Dendritic cell treated with granulocyte-macrophage colony-stimulating factor and Interleukin-4, amounts not matched to agents 40 ng/mL and 50 ng/mL, for 4 days (primary cell): ENCODE results near the gene SERPINB7.

Experiments
- H3K27ac Mint-ChIP-seq: one replicate; pipeline ENCODE4 v1.8.0; 2022; ENCODE audit warnings: mild to moderate bottlenecking, mixed read lengths
- H3K27me3 Mint-ChIP-seq: one replicate; pipeline ENCODE4 v1.8.0; 2022; ENCODE audit warnings: mild to moderate bottlenecking, mixed read lengths
- H3K36me3 Mint-ChIP-seq: one replicate; pipeline ENCODE4 v1.8.0; 2022; ENCODE audit warnings: low read depth, mixed read lengths
- H3K4me1 Mint-ChIP-seq: one replicate; pipeline ENCODE4 v1.8.0; 2022; ENCODE audit warnings: low read depth, mixed read lengths
- H3K4me3 Mint-ChIP-seq: one replicate; pipeline ENCODE4 v1.8.0; 2022; ENCODE audit warnings: mild to moderate bottlenecking, moderate library complexity, mixed read lengths
- H3K9me3 Mint-ChIP-seq: one replicate; pipeline ENCODE4 v1.8.0; 2022; ENCODE audit warnings: mixed read lengths
- intact Hi-C: fragments of 100-400 bp; cut with micrococcal nuclease; formaldehyde crosslinking; loops from one replicate; pipeline ENCODE4 v1.15.0; 2022

Gene SERPINB7

DNA sequence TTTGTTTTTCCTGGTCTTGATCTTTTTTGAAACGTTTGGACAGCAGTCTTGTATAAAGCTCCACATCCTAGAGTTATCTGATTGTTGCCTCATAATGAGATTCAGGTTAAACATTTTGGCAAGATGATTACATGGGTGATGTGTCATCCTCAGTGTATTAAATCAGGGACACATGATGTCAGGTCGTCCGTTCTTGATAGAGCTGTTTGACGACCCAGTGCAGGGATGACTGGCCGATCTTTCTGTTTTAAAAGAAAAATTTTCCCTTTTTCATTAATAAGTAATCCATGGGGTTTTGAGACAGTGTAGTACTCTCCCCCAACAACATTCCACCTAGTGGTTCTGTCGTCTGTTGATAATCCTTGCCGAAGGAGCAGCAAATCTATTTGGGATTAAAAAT lies 67.8 kb downstream of the SERPINB7 start:
- no peaks in the 10 kb centered on the region for H3K27me3 Mint-ChIP-seq
- no peaks in the 10 kb centered on the region for H3K36me3 Mint-ChIP-seq
- H3K9me3 Mint-ChIP-seq = no peaks in the 10 kb centered on the region
- H3K27ac Mint-ChIP-seq = no peak overlapping the region
- H3K4me1 Mint-ChIP-seq = no peaks in the 10 kb centered on the region
- no peak overlapping the region for H3K4me3 Mint-ChIP-seq
- intact Hi-C loops = no loop called here

DNA sequence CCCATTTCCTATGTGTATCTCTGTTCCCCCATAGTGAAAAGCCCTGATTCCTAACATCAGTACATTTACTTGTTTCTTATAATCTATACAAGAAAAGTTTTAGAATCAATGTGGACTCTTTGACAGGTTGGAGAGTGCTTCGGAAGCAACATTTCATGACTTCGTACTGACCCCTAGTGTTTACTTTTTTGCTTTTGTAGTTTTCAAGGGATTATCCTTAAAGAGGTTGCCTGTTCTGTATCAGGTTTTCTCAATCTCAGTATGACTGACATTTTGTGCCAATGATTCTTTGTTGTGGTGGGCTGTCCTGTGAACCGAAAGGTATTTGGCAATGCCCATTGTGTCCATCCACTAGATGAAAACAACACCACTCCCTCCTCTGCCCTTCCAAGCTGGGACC lies 69.0 kb downstream of the SERPINB7 start:
- Mint-ChIP-seq H3K4me3 (no peak overlapping the region), H3K4me1 (no peaks in the 10 kb centered on the region), H3K36me3 (no peaks in the 10 kb centered on the region), H3K27me3 (no peaks in the 10 kb centered on the region), H3K27ac (no peak overlapping the region), H3K9me3 (no peaks in the 10 kb centered on the region)
- intact Hi-C loops = loop anchor here (1.0 to 2.0 kb wide), 3 partner anchors 20 to 326 kb away; no protein-coding TSS in a partner anchor

DNA sequence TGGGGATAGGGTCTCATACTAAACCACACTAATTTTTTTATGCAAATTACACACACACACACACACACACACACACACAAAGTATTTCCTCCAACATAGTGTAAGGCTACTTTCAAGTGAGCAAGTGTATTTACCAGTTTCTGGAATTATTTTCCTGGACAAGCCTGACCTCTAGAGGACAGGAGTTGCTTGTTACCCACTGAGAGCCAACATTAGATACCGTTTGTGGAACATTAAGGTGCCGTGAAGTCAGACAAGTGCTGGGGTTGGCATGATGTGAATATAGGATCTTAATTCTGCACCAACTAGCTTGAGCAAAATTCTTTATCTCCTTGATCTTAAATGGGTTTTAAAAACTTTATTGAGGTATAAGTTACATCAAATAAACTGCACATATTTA lies 72.9 kb downstream of the SERPINB7 start:
- Mint-ChIP-seq H3K27me3 (no peaks in the 10 kb centered on the region), H3K4me3 (no peak overlapping the region), H3K36me3 (no peaks in the 10 kb centered on the region), H3K9me3 (no peaks in the 10 kb centered on the region), H3K4me1 (no peaks in the 10 kb centered on the region), H3K27ac (no peak overlapping the region)
- intact Hi-C loops = loop anchor here (5.0 kb wide), 1 partner anchor 271 kb away; no protein-coding TSS in a partner anchor

DNA sequence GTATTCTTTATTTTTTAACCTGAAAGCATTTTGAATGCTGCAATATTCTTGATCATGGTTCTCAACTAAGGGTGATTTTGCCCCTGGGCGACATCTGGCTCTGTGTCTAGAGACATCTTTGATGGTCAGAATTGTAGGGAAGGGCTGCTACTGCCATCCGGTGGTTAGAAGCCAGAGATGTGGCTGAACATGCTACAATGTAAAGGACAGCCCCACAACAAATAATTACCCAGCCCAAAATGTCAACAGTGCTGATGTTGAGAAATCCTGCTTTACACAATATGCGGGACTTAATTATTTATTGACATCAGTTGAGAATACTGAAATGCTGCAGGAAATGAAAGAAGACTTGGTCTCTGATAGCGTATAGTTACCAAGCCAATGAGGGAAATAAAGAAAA lies 74.8 kb downstream of the SERPINB7 start:
- intact Hi-C loops = no loop called here
- no peak overlapping the region for H3K27ac Mint-ChIP-seq

DNA sequence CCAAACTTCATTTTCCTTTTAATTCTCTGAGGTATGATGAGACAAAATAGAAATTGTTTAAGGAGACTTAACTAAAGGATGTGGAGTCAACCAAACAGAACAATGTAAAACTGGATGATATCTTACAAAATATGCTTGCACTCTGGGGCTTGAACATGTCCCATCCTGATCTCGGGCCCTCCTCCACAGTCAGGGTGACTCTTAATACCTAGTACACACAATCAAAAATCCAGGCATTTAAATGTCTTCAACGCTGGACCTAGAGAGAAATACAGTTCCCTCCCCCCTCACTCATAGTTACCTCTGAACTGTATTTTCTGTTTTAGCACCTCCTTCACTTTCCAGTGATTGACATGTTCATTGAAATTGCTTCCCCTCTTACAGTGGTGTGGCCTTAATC lies 75.4 kb downstream of the SERPINB7 start:
- Mint-ChIP-seq H3K27ac (no peak overlapping the region), H3K4me1 (no peaks in the 10 kb centered on the region), H3K27me3 (no peaks in the 10 kb centered on the region), H3K36me3 (no peaks in the 10 kb centered on the region), H3K9me3 (no peaks in the 10 kb centered on the region), H3K4me3 (no peak overlapping the region)
- intact Hi-C loops = no loop called here

More for the DNA sequence above, 74.8 kb downstream of the SERPINB7 start:
- no peaks in the 10 kb centered on the region for H3K9me3 Mint-ChIP-seq
- no peaks in the 10 kb centered on the region for H3K4me1 Mint-ChIP-seq
- no peak overlapping the region for H3K4me3 Mint-ChIP-seq
- H3K36me3 Mint-ChIP-seq = no peaks in the 10 kb centered on the region
- no peaks in the 10 kb centered on the region for H3K27me3 Mint-ChIP-seq
